COLO668 (cell line): ENCODE data around the gene MEGF8.

Experiments used
- DNase-seq: peaks from one replicate; lab custom pipeline; 2025; ENCODE audit not compliant: unreplicated experiment; lab: John Stamatoyannopoulos, UW

The MEGF8 gene

DNA sequence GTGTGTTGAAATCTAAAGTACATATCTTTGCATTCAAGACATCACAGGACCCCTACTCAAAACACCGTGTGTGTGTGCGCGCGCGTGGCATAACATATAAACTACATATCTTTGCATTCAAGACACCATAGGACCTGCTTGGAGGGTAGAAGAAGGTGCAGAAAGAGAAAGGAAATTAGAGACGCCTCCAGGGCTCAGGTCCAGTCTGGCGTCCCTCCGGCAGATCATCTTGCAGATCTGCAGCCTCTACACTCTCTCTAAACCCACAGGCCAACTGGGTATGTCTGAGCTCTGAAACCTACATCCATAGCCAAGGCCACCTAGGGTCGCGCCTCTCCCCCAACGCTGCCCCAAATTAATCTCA lies 22.4 kb upstream of the MEGF8 start:
- DNase-seq, result no peak

DNA sequence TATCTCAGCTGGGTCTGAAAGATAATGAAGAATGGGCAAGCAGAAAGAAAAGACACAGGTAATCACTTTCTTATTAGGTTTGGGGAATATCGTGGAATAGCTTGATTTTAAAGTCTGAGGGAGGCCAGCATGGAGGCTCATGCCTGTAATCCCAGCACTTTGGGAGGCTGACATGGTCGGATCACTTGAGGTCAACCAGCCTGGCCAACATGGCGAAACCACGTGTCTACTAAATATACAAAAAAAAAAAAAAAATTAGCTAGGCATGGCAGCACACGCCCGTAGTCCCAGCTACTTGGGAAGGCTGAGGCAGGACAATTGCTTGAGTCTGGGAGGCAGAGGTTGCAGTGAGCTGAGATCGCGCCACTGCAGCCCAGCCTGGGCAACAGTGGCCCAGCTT lies 21.6 kb upstream of the MEGF8 start:
- no peak for DNase-seq

DNA sequence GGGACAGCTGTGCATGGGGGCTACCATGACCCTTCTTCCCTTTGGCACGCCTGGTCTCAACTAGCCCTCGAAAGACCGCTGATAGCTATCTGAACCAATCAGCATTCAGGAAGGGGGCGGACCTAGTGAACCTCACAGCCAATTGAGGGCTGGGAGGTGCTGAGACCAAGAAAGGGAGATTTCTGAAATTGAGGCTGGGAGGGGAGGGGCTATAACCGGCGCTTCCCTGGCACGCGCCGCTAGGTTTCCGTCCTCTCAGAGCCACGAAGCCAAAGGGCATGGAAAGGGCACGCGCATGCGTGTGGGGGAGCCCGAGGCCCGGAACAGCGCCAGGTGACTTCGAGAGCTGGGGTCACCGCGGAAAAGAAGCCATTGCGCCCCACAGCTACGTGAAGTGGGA lies 18.8 kb upstream of the MEGF8 start:
- no peak for DNase-seq

DNA sequence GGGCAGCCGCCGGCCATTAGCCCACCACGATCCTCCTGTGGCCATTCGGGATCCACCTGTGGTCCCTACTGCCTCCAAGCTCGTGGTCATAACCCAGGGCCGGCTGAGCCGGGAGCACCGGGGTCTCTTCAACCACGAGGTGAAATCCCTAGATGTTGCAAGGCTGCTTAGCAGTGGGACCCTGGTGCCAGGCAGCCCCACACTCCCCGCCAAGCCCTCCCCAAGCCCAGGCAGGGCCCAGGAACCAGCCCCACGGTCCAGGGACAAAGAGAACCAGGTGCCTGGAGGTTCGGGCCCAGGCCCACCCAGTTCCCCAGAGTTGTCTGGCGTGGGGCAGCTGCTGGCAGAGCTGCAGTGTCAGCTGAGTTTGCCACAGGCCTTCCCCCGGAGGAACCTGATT lies 15.7 kb upstream of the MEGF8 start:
- DNase-seq, result no peak

DNA sequence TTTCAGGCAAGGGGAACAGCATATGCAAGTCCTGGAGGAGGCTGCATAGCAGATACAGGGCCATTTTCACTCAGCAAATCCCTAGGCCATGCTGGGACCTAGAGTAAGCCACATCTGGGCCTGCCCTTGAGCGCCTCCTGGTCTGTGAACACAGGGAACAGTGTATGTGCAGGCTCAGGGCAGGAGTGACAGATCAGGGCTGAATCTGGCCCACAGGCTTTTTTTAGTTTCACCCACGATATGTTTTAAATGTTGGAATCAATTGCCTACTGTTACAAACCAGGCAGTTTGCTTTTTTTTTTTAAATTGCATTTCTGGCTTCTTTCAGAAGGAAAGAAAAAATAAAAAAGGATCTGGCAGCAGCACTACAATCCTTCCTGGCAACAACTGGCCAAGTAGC lies 13.8 kb upstream of the MEGF8 start:
- peak; percentile 11 for DNase-seq

DNA sequence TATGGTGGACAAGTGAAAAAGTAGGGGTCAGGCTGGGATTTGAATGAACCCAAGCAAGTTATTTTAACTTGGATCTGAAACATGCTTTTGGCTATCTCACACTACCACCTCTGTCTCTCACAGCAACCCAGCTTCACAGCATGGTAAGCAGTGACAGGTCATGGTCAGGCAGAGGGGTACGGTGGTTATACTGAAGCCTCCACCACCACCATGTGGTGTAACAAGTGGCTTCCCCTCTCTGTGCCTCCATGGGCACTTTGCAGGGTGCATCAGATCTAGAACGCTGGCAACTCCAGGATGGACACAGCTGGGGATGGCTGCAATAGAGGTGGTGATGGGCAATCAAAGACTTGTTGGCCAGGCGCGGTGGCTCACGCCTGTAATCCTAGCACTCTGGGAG lies 13.1 kb upstream of the MEGF8 start:
- DNase-seq, result no peak

DNA sequence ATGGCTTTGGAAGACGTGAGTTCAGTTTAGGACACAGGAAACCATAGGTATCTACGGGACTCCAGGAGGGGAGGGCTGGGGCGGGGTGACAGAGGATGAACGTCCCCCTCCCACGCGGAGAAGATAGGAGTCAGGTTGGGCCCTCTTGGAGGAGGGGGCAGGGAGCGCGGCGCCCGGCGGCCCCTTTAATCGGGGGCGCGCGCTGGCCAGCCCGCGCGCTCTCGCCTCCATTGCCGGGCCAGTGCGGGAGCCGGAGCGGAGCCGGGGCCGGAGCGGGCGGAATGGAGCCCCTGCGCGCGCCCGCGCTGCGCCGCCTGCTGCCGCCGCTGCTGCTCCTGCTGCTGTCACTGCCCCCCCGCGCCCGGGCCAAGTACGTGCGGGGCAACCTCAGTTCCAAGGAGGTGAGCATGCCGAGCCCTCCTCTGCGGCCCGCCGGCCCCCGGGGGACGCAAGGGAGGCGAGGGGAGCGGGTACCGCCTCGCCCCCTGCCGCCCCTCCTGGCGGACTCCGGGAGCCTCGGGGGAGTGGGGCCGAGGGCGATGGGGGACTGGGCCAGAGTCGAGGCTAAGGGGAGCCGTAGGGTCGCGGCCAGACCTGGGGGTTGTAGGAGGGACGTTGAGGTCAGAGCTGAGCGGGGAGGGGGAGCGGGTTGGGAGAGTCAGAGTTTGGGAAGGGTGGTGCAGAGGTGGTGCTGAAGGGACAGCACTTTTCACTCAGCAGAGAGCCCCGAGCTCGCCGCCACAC lies 12.2 kb upstream of the MEGF8 start, which contains the start of gene TMEM145:
Gene TMEM145 (plus strand): TSS at position 214 of the 744 bp plus-strand sequence. CDS start 68 bp downstream, at position 282.
- peak; percentile 83 for DNase-seq

DNA sequence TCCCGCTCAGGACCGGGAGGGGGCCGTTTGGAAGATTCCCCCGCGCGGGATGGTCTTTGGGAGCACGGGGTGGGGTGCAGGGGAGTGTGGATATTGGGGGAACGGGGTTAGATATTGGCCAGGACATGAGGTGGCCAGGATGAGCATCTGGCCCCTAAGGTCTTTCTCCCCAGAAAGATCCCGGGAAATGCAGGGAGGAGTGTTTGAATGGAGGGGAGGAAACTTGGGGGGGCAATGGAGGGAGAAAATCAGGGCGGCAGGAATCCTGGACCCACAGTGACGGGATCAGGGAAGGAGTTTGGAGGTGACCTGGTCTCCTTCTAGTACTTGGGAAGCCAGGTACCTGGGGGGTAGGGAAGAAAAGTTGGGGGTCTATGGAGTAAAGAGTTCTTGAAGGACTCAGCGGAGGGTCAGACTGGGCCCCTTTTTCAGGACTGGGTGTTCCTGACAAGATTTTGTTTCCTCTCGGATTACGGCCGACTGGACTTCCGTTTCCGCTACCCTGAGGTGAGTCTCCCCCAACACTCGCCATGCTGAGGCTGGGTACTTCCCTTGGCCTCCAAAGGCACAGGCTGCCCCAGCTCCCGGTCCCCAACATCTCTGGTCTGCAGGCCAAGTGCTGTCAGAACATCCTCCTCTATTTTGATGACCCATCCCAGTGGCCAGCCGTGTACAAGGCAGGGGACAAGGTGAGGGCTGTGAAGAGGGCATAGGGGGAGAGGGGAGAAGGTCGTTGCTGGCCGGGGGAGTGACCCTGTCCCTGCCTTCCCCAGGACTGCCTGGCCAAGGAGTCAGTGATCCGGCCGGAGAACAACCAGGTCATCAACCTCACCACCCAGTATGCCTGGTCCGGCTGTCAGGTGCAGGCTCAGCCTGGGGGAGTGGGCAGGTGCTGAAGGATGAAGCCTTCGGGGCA lies 11.3 kb upstream of the MEGF8 start:
- DNase-seq, result no peak

DNA sequence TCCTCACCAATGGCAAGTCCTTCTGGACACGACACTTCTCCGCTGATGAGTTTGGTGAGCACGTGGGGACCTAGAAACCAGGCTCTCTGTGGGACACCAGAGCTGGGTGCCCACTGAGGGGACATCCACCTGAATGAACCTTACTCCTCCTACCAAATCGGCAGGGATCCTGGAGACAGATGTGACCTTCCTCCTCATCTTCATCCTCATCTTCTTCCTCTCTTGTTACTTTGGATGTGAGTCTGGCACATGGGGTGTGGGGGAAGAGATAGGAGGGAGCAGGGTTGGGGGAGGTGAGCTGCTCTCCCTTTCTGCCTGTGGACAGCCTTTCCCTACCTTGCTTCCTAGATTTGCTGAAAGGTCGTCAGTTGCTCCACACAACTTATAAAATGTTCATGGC lies 10.4 kb upstream of the MEGF8 start:
- DNase-seq, result no peak

DNA sequence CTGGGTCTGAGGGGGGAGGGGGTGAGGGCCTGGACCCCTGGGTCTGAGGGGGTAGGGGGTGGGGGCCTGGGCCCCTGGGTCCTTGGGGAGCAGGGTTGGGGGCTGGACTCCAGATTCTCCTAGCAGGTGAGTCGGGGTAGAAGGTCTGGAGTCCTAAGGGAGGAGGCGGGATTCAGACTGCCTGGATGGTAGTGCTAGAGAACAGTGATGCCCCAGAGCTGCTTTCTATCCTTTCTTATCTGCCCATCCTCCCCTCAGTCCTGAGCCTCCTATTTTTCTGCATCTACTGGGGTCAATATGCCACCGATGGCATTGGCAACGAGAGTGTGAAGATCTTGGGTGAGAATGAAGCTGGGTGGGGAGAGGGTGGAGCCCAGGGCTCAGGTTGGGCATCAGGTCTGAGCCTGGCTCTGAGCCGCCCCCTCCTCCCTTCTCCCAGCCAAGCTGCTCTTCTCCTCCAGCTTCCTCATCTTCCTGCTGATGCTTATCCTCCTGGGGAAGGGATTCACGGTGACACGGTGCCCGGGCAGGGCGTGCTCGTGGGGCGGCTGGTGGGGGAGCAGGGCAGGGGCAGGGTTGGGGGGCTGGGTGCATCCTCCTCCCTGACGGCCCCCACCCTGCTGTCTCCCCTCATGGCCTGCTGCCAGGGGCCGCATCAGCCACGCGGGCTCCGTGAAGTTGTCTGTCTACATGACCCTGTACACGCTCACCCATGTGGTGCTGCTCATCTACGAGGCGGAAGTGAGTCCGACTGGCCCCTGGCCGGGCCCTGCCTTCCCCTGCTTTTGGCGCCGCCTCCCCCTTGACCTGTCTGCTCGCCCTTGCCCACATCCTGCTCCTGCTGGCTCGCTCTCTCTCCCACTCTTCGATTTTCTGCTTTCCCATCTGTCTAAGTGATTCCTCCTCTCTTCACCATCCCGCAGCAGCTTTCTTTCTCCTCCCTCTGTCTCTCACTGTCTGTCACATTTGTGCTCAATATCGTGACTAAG lies 8.9 kb upstream of the MEGF8 start:
- peak; percentile 42 for DNase-seq

DNA sequence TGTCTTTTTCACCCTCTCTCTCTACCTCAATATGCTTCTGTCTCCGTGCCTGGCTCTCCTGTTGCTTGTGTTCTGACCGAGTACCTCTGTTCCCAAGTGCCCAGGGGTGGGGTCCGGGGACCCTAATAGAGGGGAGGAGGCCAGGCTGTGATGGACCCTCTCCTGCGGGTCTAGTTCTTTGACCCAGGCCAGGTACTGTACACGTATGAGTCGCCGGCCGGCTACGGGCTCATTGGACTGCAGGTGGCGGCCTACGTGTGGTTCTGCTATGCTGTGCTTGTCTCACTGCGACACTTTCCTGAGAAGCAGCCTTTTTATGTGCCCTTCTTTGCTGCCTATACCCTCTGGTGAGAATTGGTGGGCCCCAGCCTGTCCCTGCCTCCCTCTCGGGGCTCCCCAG lies 7.9 kb upstream of the MEGF8 start:
- no peak for DNase-seq

DNA sequence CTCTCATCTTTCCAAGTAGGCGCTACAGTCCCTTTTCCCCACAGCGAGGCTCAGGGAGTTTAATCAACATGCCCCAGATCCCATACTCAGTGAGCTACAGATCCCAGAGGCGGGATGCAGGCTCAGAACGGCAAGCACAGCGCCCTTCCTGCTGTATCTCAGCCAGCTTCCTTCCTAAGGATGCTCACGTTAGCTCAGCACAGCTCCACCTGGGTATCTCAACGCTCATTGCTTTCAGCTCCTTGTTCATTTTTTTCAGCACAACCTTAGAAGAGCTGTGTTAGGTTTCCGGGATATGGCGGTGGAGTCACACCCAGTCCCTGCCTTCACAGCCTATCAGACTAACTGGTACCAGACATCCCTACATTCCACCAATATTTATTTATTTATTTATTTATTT lies 3.1 kb upstream of the MEGF8 start:
- DNase-seq, result no peak

DNA sequence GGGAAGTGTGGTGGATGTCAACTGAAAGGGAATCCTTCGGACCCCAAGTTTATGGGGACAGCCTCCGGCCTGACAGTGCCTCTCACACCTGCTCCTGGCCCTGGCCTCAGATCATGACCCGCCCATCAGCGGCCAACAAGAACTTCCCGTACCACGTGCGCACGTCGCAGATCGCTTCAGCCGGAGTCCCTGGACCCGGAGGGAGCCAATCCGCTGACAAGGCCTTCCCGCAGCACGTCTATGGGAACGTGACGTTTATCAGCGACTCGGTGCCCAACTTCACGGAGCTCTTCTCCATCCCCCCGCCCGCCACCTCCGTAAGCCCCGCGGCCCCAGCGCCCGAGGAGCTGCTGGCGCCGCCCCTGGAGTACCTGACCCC lies 2.0 kb upstream of the MEGF8 start:
- DNase-seq, result peak; percentile 29

DNA sequence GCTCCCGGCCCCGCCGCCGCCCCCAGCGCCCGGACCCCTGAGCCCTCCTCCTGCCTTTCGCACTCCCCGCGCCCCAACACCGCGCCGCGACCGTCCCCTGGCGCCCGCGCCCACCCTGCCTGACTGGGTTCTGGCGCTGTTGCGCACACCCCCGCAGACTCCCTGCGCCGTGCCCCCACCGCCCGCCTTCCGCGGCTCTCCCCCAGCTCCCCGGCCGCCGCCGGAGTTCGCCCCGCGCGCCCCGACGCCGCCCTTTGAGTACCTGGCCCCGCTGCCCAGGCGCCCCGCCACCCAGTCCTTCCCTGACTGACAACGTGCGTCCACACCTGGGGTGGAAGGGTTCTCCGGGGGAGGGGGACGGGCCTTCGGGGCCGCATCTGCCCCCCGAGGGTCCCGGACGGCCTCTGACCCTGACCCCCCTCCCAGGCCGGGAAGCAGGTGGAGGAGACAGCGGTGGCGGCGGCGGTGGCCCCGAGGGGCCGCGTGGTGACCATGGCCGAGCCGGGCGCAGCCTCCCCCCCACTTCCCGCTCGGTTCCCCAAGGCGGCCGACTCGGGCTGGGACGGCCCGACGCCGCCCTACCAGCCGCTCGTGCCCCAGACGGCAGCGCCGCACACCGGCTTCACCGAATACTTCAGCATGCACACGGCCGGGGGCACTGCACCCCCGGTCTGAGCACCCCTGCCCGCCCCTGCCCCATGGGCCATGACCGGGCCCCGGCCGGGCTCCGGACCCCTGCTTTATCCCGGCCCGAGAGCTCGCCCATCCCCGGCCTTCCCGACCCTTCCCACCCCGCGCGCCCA lies 1.4 kb upstream of the MEGF8 start:
- DNase-seq, result peak; percentile 23

DNA sequence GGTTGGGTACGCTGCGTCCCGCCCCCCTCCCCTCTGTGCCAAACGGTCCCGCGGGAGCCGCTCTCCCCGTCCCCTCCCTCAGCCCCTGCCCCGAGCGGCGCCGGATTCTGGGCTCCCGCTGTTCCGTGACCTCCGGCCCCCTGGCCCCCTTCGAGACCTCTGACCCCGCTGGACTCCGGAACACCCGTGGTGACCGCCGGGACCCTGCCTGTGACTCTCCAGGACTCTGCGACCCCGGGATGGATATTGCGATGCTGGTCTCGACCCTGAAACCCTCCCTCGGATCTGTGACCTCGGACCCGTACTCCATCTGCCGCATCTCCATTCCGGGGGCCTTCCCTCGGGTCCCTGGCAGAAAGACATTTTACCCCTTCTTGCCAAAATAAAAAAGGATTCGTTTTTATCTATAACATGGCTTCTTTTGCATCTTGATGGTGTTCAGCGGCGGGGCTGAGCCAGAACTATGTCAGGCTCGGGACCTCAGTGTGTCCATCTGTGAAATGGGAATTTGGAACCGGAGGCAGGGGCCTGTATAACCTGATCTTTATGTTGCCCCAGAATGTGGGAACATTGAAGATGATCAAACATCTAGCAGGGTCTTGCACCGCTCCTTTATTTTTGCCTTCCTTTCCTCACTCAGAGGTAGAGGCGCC lies 654 bp upstream of the MEGF8 start:
- DNase-seq, result no peak

DNA sequence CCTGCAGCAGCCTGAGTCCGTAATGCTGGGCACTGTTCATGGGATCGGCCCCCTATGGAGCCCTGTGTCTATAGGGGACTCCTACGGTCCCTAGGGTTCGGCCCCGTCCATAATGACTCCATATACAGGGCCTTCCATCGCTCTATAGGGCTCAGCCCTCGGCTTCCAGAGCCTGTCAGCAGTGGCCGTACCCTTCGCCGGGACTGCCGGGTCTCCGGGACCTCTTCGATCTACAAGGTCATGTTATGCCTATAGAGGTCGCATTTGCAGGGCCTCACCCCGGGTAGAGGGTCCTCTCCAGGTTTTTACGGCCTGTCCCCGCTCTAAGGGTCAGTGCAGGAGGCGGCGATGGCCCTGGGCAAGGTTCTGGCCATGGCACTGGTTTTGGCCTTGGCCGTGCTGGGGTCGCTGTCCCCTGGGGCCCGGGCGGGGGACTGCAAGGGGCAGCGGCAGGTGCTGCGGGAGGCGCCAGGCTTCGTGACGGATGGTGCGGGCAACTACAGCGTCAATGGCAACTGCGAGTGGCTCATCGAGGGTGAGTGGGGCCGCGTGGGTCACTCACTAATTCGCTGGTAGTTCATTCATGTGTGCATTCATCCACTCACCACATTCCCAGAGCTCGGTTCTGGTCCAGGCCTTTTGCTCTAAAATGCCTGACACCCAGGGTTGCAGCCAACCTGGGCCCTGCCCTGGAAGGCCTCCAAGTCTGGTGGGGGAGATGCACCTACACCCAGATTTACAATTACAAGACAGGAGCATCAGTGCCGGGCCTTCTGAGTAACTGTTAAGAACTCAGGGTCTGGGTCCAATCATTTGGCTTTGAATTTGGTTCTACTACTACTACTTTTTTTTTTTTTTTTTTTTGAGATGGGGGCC lies 699 bp downstream of the MEGF8 start:
- peak; percentile 51 for DNase-seq

DNA sequence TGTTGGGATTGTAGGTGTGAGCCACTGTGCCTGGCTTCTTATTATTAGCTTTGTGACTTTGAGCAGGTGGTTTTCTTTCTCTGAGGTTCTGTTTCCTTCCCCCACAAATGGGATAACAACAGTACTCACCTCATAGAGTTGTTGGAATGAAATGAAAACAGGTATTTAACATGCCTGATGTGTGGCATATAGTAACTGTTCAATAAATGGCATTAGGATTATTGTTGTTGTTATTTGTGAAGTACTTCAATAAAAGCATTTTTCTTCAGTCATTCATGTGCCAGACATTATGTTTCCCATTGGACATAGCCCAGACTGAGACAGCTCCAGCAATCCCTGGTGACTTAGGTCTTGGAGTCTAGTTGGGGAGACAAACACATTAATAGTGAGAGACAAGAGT lies 1.5 kb downstream of the MEGF8 start:
- no peak for DNase-seq

DNA sequence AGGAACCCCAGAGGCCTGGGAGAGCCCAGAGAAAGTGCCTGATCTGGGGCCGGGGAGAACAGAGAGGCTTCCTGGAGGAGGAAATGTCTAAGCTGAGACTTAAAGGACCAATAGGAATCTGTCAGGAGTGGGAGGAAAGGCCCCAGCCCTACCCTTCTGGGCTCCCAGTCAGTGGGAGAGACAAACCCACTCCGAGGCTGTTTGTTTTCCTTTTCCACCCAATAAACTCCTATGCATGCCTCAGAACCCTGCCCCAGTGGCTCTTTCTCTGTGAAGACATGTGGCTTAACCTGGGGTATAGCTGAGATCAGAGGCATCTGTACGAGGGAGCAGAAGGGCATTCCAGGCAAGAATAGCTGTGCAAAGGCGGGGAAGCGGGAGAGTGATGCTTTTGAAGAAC lies 1.9 kb downstream of the MEGF8 start:
- no peak for DNase-seq

DNA sequence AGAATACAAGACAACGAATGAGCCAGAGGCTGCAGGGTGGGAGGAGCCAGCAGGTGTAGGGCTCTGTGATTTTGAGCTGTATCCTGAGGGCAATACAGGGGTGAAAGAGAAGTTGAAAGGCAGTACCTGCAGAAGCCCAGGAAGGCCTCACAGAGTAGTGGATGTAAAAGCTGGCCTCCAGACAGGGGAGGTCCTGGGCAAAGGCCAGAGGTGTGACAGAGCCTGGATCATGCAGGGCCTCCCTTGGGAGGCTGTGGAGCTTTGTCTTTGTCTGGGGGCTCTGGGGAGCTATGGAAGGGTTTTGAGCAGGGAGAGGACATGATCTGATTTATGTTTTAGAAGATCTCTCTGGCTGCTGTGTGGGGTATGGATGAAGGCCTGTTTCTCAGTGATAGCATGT lies 2.7 kb downstream of the MEGF8 start:
- DNase-seq, result no peak
